H9 (cell line): ENCODE results near the gene SRXN1. TPM values are rescaled to one million over a fixed set of nuclear protein-coding genes. Genes with fewer than 3 reads are reported as not detected.

Source experiments
- DNase-seq: peaks from one replicate; pipeline ENCODE4 v3.0.0-alpha.2; 2017
- H2AFZ ChIP-seq: one replicate; pipeline ENCODE4 v1.6.1; 2013; ENCODE audit warnings: mild to moderate bottlenecking, low read length, control low read depth, moderate library complexity
- H2AK5ac ChIP-seq: 2 replicates; pipeline ENCODE4 v1.6.1; 2013; ENCODE audit warnings: low read length, control low read depth, mixed read lengths; ENCODE audit not compliant: insufficient read length
- H2BK120ac ChIP-seq: one replicate; pipeline ENCODE4 v1.6.1; 2013; ENCODE audit warnings: low read depth, mild to moderate bottlenecking, low read length, control low read depth, inconsistent platforms; ENCODE audit not compliant: poor library complexity, severe bottlenecking
- H2BK12ac ChIP-seq: 2 replicates; pipeline ENCODE4 v1.6.1; 2013; ENCODE audit warnings: low read length, control low read depth, mixed read lengths, low read depth; ENCODE audit not compliant: insufficient read length
- H2BK15ac ChIP-seq: 2 replicates; pipeline ENCODE4 v1.6.1; 2013; ENCODE audit warnings: low read depth, low read length, control low read depth
- H2BK20ac ChIP-seq: one replicate; pipeline ENCODE4 v1.6.1; 2013; ENCODE audit warnings: low read depth, mild to moderate bottlenecking, low read length, control low read depth, inconsistent platforms; ENCODE audit not compliant: poor library complexity, severe bottlenecking
- H2BK5ac ChIP-seq: 2 replicates; pipeline ENCODE4 v1.6.1; 2013; ENCODE audit warnings: low read length, control low read depth, mixed read lengths; ENCODE audit not compliant: insufficient read length
- H3K14ac ChIP-seq: 2 replicates; pipeline ENCODE4 v1.6.1; 2013; ENCODE audit warnings: low read length, control low read depth; ENCODE audit not compliant: insufficient read depth
- H3K18ac ChIP-seq: 2 replicates; pipeline ENCODE4 v1.6.1; 2013; ENCODE audit warnings: low read depth, mild to moderate bottlenecking, mixed read lengths, low read length, control low read depth; ENCODE audit not compliant: insufficient read length
- H3K23ac ChIP-seq: 2 replicates; pipeline ENCODE4 v1.6.1; 2013; ENCODE audit warnings: low read length, control low read depth, mixed read lengths, low read depth; ENCODE audit not compliant: insufficient read length
- H3K23me2 ChIP-seq: 2 replicates; pipeline ENCODE4 v1.6.1; 2013; ENCODE audit warnings: low read depth, mild to moderate bottlenecking, mixed read lengths, low read length, control low read depth; ENCODE audit not compliant: insufficient read length, poor library complexity, severe bottlenecking
- H3K27ac ChIP-seq: 2 replicates; pipeline ENCODE4 v1.5.1; 2013; ENCODE audit warnings: low read length, control low read depth, mixed read lengths, low read depth; ENCODE audit not compliant: insufficient read length
- H3K27me3 ChIP-seq: 2 replicates; pipeline ENCODE4 v1.6.1; 2013; ENCODE audit warnings: low read length, control low read depth, inconsistent platforms; ENCODE audit not compliant: insufficient read depth
- H3K4ac ChIP-seq: 2 replicates; pipeline ENCODE4 v1.6.1; 2013; ENCODE audit warnings: low read depth, mild to moderate bottlenecking, control low read depth, inconsistent platforms, low read length, moderate library complexity
- H3K4me1 ChIP-seq: 2 replicates; pipeline ENCODE4 v1.6.1; 2013; ENCODE audit warnings: low read length, control low read depth, inconsistent platforms; ENCODE audit not compliant: insufficient read depth
- H3K4me2 ChIP-seq: 2 replicates; pipeline ENCODE4 v1.6.1; 2013; ENCODE audit warnings: low read length, control low read depth, mixed read lengths; ENCODE audit not compliant: insufficient read length, insufficient read depth
- H3K56ac ChIP-seq: 2 replicates; pipeline ENCODE4 v1.6.1; 2013; ENCODE audit warnings: low read depth, mild to moderate bottlenecking, mixed read lengths, low read length, control low read depth; ENCODE audit not compliant: insufficient read length
- H3K79me1 ChIP-seq: 2 replicates; pipeline ENCODE4 v1.6.1; 2013; ENCODE audit warnings: low read depth, mild to moderate bottlenecking, moderate library complexity, low read length, control low read depth, inconsistent platforms; ENCODE audit not compliant: insufficient read depth, poor library complexity, severe bottlenecking
- H3K79me2 ChIP-seq: 2 replicates; pipeline ENCODE4 v1.6.1; 2013; ENCODE audit warnings: low read length, control low read depth, inconsistent platforms; ENCODE audit not compliant: insufficient read depth
- H3K9ac ChIP-seq: 2 replicates; pipeline ENCODE4 v1.6.1; 2013; ENCODE audit warnings: low read length, control low read depth, mixed read lengths; ENCODE audit not compliant: insufficient read length; ENCODE audit errors: extremely low read depth
- H3K9me3 ChIP-seq: one replicate; pipeline ENCODE4 v1.6.1; 2013; ENCODE audit warnings: low read depth, low read length, inconsistent platforms; ENCODE audit not compliant: control insufficient read depth
- H3T11ph ChIP-seq: one replicate; pipeline ENCODE4 v1.6.1; 2013; ENCODE audit warnings: mild to moderate bottlenecking, low read length, control low read depth, inconsistent platforms
- H4K20me1 ChIP-seq: one replicate; pipeline ENCODE4 v1.6.1; 2013; ENCODE audit not compliant: control insufficient read depth, insufficient read length, insufficient read depth
- H4K5ac ChIP-seq: 2 replicates; pipeline ENCODE4 v1.6.1; 2013; ENCODE audit warnings: low read depth, mild to moderate bottlenecking, mixed read lengths, low read length, control low read depth; ENCODE audit not compliant: insufficient read length
- H4K8ac ChIP-seq: replicated peaks from 2 replicates; pipeline ENCODE4 v1.6.1; 2013; ENCODE audit warnings: low read length, control low read depth, mixed read lengths, low read depth; ENCODE audit not compliant: insufficient read length
- H4K91ac ChIP-seq: 2 replicates; pipeline ENCODE4 v1.6.1; 2013; ENCODE audit warnings: low read depth, mild to moderate bottlenecking, moderate library complexity, mixed read lengths, low read length, control low read depth; ENCODE audit not compliant: insufficient read length
- H3K27ac Mint-ChIP-seq, 3 experiments: 2 replicates in 2 of 3; 3 replicates in 1 of 3; pipeline ENCODE4 v1.8.0; 2020 to 2021; ENCODE audit warnings: mixed read lengths in 3 of 3, mild to moderate bottlenecking in 1 of 3, moderate library complexity in 1 of 3
- H3K27me3 Mint-ChIP-seq: 2 replicates; pipeline ENCODE4 v1.8.0; 2021; ENCODE audit warnings: low read depth, mild to moderate bottlenecking, moderate library complexity, mixed read lengths
- H3K36me3 Mint-ChIP-seq, 3 experiments: 2 replicates in 2 of 3; 3 replicates in 1 of 3; pipeline ENCODE4 v1.8.0; 2020 to 2021; ENCODE audit warnings: low read depth in 3 of 3, mixed read lengths in 3 of 3; ENCODE audit not compliant: insufficient read depth in 1 of 3
- H3K4me1 Mint-ChIP-seq, 2 experiments: 2 replicates each; pipeline ENCODE4 v1.8.0; 2020; ENCODE audit warnings: mixed read lengths in 2 of 2
- H3K4me3 Mint-ChIP-seq, 2 experiments: 2 replicates in 1 of 2; 3 replicates in 1 of 2; pipeline ENCODE4 v1.8.0; 2020 to 2021; ENCODE audit warnings: mild to moderate bottlenecking in 2 of 2, mixed read lengths in 2 of 2, moderate library complexity in 1 of 2
- H3K9me3 Mint-ChIP-seq, 2 experiments: 2 replicates in 1 of 2; 3 replicates in 1 of 2; pipeline ENCODE4 v1.8.0; 2020; ENCODE audit warnings: mild to moderate bottlenecking in 2 of 2, mixed read lengths in 2 of 2, moderate library complexity in 1 of 2
- whole genome bisulfite sequencing: extraction: QIAGEN DNeasy Blood & Tissue Kit; methylation state at CpG from one replicate; pipeline ENCODE4 v1.1.7; 2013; ENCODE audit warnings: missing lambda C conversion rate, low lambda C conversion rate, mixed read lengths; ENCODE audit not compliant: insufficient read length; ENCODE audit errors: extremely low coverage; 5-methylcytosine and 5-hydroxymethylcytosine counted together
- total RNA-seq: library from RNA; stranded (reverse); gene quantifications from 2 replicates; pipeline ENCODE4 v1.2.1, GENCODE V29; 2021
- TF ChIP-seq, protein P1 (sequence below): fragments of 200-600 bp; sonication (generic); conservative IDR thresholded peaks from 3 replicates; pipeline ENCODE4 v1.8.0; 2021; ENCODE audit warnings: antibody characterized with exemption, mild to moderate bottlenecking

The SRXN1 gene
- total RNA-seq, 1 experiment from 2014 or later, result 25.7 TPM

DNA sequence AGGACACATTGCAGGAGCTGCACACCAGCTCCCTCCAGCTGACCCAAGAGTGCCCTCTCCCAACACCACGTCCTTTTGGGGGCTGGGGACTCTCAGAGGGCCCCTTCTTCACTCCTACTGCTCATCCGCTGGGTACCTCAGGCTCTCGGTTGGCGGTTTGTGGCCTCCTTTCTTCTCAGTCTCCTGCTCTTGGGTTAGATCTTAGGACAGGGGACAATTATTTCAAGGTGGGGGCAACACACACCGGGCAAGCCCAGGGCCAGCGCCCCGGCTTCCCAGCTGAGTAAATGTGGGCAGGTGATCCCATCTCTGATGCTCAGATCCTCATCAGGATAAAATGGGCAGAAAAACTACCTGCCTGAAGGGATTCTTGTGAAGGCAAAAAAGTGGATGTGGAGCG, 44.0 kb downstream of the SRXN1 start:
- Mint-ChIP-seq H3K9me3 (no peaks in the 10 kb centered on the region), H3K27me3 (peaks cover 52% of the 10 kb centered on the region), H3K4me3 (peak overlapping the region; percentile 55 to 83), H3K4me1 (peaks cover 7 to 35% of the 10 kb centered on the region in 2 experiments), H3K36me3 (peaks cover 0 to 2% (median 2%) of the 10 kb centered on the region in 3 experiments; a peak in 2 of 7 replicates), H3K27ac (peak overlapping the region in 1 of 3 experiments; percentile 59; a peak in 1 of 7 replicates)
- no peak overlapping the region for H3K9ac ChIP-seq
- no peak overlapping the region for H4K8ac ChIP-seq
- H4K20me1 ChIP-seq, result peaks cover 3% of the 10 kb centered on the region
- H3K27ac ChIP-seq, result no peak overlapping the region
- H3K23me2 ChIP-seq, result peaks cover 8% of the 10 kb centered on the region
- H2BK20ac ChIP-seq, result no peak overlapping the region
- no peak overlapping the region for H2AFZ ChIP-seq
- no peak for DNase-seq
- H3K14ac ChIP-seq, result no peak overlapping the region
- no peak overlapping the region for H2BK15ac ChIP-seq
- H3K18ac ChIP-seq, result no peak overlapping the region
- H3K4me2 ChIP-seq, result peak overlapping the region; percentile 63
- no peaks in the 10 kb centered on the region for H3K9me3 ChIP-seq
- H4K91ac ChIP-seq, result no peak overlapping the region
- no CpG with 5 or more reads among the region's 8 CpGs for WGBS
- no peak overlapping the region for H3T11ph ChIP-seq
- no peaks in the 10 kb centered on the region for H3K4me1 ChIP-seq
- no peak overlapping the region for H3K23ac ChIP-seq
- H2BK12ac ChIP-seq, result no peak overlapping the region
- H4K5ac ChIP-seq, result no peak overlapping the region
- H3K27me3 ChIP-seq, result peaks cover 12% of the 10 kb centered on the region; the same call in 1 of the 2 replicates
- no peak overlapping the region for H2BK120ac ChIP-seq
- no peaks in the 10 kb centered on the region for H3K79me2 ChIP-seq
- no peak overlapping the region for H2BK5ac ChIP-seq
- H3K79me1 ChIP-seq, result no peaks in the 10 kb centered on the region
- H3K56ac ChIP-seq, result no peak overlapping the region
- TF ChIP-seq, protein P1, sequence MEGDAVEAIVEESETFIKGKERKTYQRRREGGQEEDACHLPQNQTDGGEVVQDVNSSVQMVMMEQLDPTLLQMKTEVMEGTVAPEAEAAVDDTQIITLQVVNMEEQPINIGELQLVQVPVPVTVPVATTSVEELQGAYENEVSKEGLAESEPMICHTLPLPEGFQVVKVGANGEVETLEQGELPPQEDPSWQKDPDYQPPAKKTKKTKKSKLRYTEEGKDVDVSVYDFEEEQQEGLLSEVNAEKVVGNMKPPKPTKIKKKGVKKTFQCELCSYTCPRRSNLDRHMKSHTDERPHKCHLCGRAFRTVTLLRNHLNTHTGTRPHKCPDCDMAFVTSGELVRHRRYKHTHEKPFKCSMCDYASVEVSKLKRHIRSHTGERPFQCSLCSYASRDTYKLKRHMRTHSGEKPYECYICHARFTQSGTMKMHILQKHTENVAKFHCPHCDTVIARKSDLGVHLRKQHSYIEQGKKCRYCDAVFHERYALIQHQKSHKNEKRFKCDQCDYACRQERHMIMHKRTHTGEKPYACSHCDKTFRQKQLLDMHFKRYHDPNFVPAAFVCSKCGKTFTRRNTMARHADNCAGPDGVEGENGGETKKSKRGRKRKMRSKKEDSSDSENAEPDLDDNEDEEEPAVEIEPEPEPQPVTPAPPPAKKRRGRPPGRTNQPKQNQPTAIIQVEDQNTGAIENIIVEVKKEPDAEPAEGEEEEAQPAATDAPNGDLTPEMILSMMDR, result no peak
- no peak overlapping the region for H3K4ac ChIP-seq
- H2AK5ac ChIP-seq, result no peak overlapping the region
